ENCODE measurements around the gene PSAPL1.

PSAPL1 gene

GRCh38 chr4:7388627-7389026 is 46.1 kb downstream of the PSAPL1 start:
- H3K4me3 ChIP-seq (ENCODE audit: low read length): no peak overlapping the region
- DNase-seq (ENCODE audit: low read depth): no peak
- no peak for TF ChIP-seq CTCF (conservative IDR thresholded peaks at IDR 0.05; ENCODE audit: low read length)

- no peak for TF ChIP-seq CTCF (conservative IDR thresholded peaks at IDR 0.05; ENCODE audit: low read length)
- no peak overlapping the region for H3K4me3 ChIP-seq (ENCODE audit: low read length)
- DNase-seq (ENCODE audit: low read depth): no peak
These were observed 46.8 kb downstream of the PSAPL1 start for GRCh38 chr4:7387925-7388324.

GRCh38 chr4:7384929-7385890 is 49.5 kb downstream of the PSAPL1 start:
- DNase-seq (ENCODE audit: low read depth): no peak
- no peak for TF ChIP-seq CTCF (conservative IDR thresholded peaks at IDR 0.05; ENCODE audit: low read length)

GRCh38 chr4:7384003-7384928 is 50.5 kb downstream of the PSAPL1 start:
- TF ChIP-seq CTCF (conservative IDR thresholded peaks at IDR 0.05; ENCODE audit: low read length): no peak
- no peak for DNase-seq (ENCODE audit: low read depth)
- no peak overlapping the region for H3K4me3 ChIP-seq (ENCODE audit: low read length)

More at GRCh38 chr4:7384929-7385890, 49.5 kb downstream of the PSAPL1 start:
- H3K4me3 ChIP-seq (ENCODE audit: low read length): no peak overlapping the region

GRCh38 chr4:7383266-7383665 is 51.5 kb downstream of the PSAPL1 start:
- no peak for DNase-seq (ENCODE audit: low read depth)
- TF ChIP-seq CTCF (conservative IDR thresholded peaks at IDR 0.05; ENCODE audit: low read length): no peak

GRCh38 chr4:7382634-7383014 is 52.1 kb downstream of the PSAPL1 start:
- no peak for DNase-seq (ENCODE audit: low read depth)
- H3K4me3 ChIP-seq (ENCODE audit: low read length): no peak overlapping the region
- no peak for TF ChIP-seq CTCF (conservative IDR thresholded peaks at IDR 0.05; ENCODE audit: low read length)

More at GRCh38 chr4:7383266-7383665, 51.5 kb downstream of the PSAPL1 start:
- no peak overlapping the region for H3K4me3 ChIP-seq (ENCODE audit: low read length)

All from AG10803 (cell line).